CD8-positive, alpha-beta memory T cell (primary cell): ENCODE results near the gene KPTN. TPM values are rescaled to one million over a fixed set of nuclear protein-coding genes. Genes with fewer than 3 reads are reported as not detected.

Source experiments
- CTCF ChIA-PET: fragments of 350-600 bp; sonication (Branson Sonifier 250); formaldehyde crosslinking; loops from one replicate; lab custom pipeline; 2021; ENCODE audit warnings: antibody characterized with exemption; lab: Charles Lee
- POLR2A ChIA-PET: fragments of 350-600 bp; sonication (Branson Sonifier 250); formaldehyde crosslinking; loops from one replicate; lab custom pipeline; 2021; ENCODE audit warnings: antibody characterized with exemption; lab: Charles Lee
- DNase-seq, 5 donors: peaks; one replicate each; pipeline versions ENCODE4 v3.0.0 to v3.0.0-alpha.2; 2020 to 2022; ENCODE audit warnings: mixed read lengths in 1 of 5
- H3K27ac ChIP-seq: one replicate; pipeline ENCODE4 v1.7.0; 2013; ENCODE audit warnings: low read depth, mild to moderate bottlenecking, low read length, moderate library complexity
- H3K27me3 ChIP-seq: 2 replicates; pipeline ENCODE4 v1.7.0; 2013; ENCODE audit warnings: low read length, mild to moderate bottlenecking; ENCODE audit not compliant: insufficient read depth, poor library complexity, severe bottlenecking
- H3K36me3 ChIP-seq: 2 replicates; pipeline ENCODE4 v1.7.0; 2013; ENCODE audit warnings: mild to moderate bottlenecking, low read length, moderate library complexity; ENCODE audit not compliant: insufficient read depth
- H3K4me1 ChIP-seq: 2 replicates; pipeline ENCODE4 v1.7.0; 2013; ENCODE audit warnings: mild to moderate bottlenecking, low read length, moderate library complexity; ENCODE audit not compliant: insufficient read depth
- H3K4me3 ChIP-seq: 2 replicates; pipeline ENCODE4 v1.7.0; 2013; ENCODE audit warnings: mild to moderate bottlenecking, low read length
- H3K9me3 ChIP-seq: 2 replicates; pipeline ENCODE4 v1.7.0; 2013; ENCODE audit warnings: mild to moderate bottlenecking, low read length
- H3K27ac Mint-ChIP-seq, 8 donors: one replicate each; pipeline ENCODE4 v1.8.0; 2020 to 2021; ENCODE audit warnings: mixed read lengths in 8 of 8, mild to moderate bottlenecking in 6 of 8, inconsistent platforms in 3 of 8, moderate library complexity in 3 of 8
- H3K27me3 Mint-ChIP-seq, 2 donors: one replicate each; pipeline ENCODE4 v1.8.0; 2020 to 2021; ENCODE audit warnings: mixed read lengths in 2 of 2, mild to moderate bottlenecking in 1 of 2, moderate library complexity in 1 of 2
- H3K36me3 Mint-ChIP-seq, 3 donors: one replicate each; pipeline ENCODE4 v1.8.0; 2020 to 2021; ENCODE audit warnings: mixed read lengths in 3 of 3, inconsistent platforms in 1 of 3, mild to moderate bottlenecking in 1 of 3
- H3K4me1 Mint-ChIP-seq, 3 donors: one replicate each; pipeline ENCODE4 v1.8.0; 2020 to 2021; ENCODE audit warnings: mixed read lengths in 3 of 3, inconsistent platforms in 1 of 3, mild to moderate bottlenecking in 1 of 3
- H3K4me3 Mint-ChIP-seq, 7 donors: one replicate each; pipeline ENCODE4 v1.8.0; 2020 to 2021; ENCODE audit warnings: mixed read lengths in 7 of 7, mild to moderate bottlenecking in 6 of 7, moderate library complexity in 4 of 7, inconsistent platforms in 2 of 7
- H3K9me3 Mint-ChIP-seq, 5 donors: one replicate each; pipeline ENCODE4 v1.8.0; 2020 to 2022; ENCODE audit warnings: mixed read lengths in 5 of 5, mild to moderate bottlenecking in 3 of 5, moderate library complexity in 2 of 5, inconsistent platforms in 1 of 5
- polyA plus RNA-seq: library from polyadenylated mRNA; unstranded; fragments of 300-500 nt; fragmentation: Illumina TruSeq; gene quantifications from one replicate; pipeline ENCODE4 v1.2.3, GENCODE V29; 2021
- total RNA-seq, 2 experiments: library from RNA; stranded (reverse); gene quantifications; one replicate each; pipeline ENCODE4 v1.2.3, GENCODE V29; 2021

The KPTN gene
- total and polyA plus RNA-seq, 3 experiments from 2014 or later, result 5.9 to 12.4 (median 10.8) TPM

DNA sequence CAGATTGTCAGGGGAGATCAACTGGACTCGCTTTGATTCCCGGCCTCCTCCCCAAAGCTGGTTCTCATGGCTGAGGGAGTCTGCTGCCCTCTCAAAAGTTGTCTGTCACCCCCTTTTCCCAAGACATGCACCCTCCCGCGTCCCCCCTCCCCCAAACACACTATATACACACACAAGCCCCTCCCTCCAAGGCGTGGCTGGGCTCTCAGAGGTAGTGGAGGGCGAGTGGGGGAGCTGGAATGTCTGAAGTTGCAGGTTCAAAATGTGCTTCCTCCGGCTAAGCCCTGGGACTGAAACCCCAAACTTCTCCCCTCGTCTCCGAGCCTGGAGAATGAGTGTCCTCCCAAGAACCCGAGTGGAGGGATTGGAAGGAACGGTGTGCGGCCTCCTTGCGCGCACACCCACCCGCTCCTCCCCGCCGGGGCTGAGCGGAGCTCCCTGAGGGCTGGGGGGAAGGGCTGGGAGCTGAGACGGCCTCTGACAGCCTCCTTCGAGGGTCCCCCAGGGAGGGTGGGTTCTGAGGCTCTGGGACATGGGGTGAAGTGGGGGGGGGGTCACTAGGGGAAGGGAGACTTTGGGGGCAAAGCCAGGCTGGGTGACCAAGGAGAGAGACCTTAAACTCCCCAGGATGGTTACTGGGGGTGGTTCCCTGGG is 54.8 kb downstream of the KPTN start:
- DNase-seq, result no peak
- Mint-ChIP-seq H3K4me3 (peak overlapping the region in 4 of 7 donors; percentile 19 to 62 (median 50)), H3K36me3 (no peaks in the 10 kb centered on the region), H3K27me3 (peaks cover 44 to 57% of the 10 kb centered on the region in 2 donors), H3K27ac (no peak overlapping the region), H3K4me1 (peaks cover 5 to 12% (median 6%) of the 10 kb centered on the region in 3 donors), H3K9me3 (no peaks in the 10 kb centered on the region)
- POLR2A ChIA-PET, result interaction anchor here (0.6 kb wide), 1 partner anchor 86 kb away, joined by 5 read pairs; no protein-coding TSS in a partner anchor
- Histone ChIP-seq H3K36me3 (no peaks in the 10 kb centered on the region), H3K4me3 (no peak overlapping the region), H3K4me1 (peaks cover 31% of the 10 kb centered on the region), H3K27ac (no peak overlapping the region), H3K27me3 (peaks cover 33% of the 10 kb centered on the region), H3K9me3 (no peaks in the 10 kb centered on the region)
- CTCF ChIA-PET, result interaction anchor here (1.4 to 1.9 kb wide), 5 partner anchors 7 to 277 kb away, joined by 3 to 13 read pairs (median 3); no protein-coding TSS in a partner anchor

DNA sequence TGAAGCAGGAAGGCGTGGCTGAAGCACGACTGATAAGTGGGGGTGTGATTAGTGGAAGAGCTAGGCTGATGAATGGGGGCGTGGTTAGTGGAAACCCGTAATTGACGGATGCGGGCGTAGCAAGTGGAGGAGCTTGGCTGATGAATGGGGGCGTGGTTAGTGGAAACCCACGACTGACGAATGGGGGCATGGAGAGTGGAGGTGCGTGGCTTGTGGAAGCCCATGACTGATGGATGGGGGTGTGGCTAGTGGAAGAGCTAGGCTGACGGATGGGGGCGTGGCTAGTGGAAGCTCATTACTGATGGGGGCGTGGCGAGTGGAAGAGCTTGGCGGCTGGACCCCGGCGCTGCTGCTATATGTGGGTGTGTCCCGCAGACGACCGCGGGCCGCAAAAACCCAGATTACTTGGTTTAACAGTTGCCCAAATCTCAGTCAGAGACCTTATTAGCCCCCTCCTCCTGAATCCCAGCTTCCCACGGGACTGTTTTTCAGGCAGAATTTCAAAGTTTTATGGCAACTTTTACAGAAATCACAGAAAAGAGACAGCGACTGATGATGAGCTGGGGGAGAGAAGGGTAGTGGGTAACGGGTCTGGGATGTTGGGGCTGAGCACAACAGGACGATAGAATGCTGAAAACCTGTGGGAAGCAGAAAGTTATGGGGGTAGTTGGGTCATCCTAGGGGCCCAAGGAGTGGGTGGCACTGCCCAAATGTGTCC is 55.7 kb downstream of the KPTN start:
- peaks cover 31% of the 10 kb centered on the region for H3K4me1 ChIP-seq
- no peaks in the 10 kb centered on the region for H3K9me3 ChIP-seq
- H3K27ac ChIP-seq, result no peak overlapping the region
- peaks cover 41% of the 10 kb centered on the region for H3K27me3 ChIP-seq
- Mint-ChIP-seq H3K27me3 (peaks cover 43 to 58% of the 10 kb centered on the region in 2 donors), H3K4me3 (no peak overlapping the region), H3K4me1 (peaks cover 5 to 12% (median 6%) of the 10 kb centered on the region in 3 donors), H3K27ac (no peak overlapping the region), H3K9me3 (no peaks in the 10 kb centered on the region), H3K36me3 (no peaks in the 10 kb centered on the region)
- H3K4me3 ChIP-seq, result peak overlapping the region; percentile 44
- H3K36me3 ChIP-seq, result no peaks in the 10 kb centered on the region
- CTCF ChIA-PET, result interaction anchor here (1.0 to 1.9 kb wide), 11 partner anchors 8 to 282 kb away, joined by 3 to 13 read pairs (median 3); partner anchors contain the start of gene KPTN
- POLR2A ChIA-PET, result no interaction called here
- peak; percentile 74 to 84 (median 75) for DNase-seq

DNA sequence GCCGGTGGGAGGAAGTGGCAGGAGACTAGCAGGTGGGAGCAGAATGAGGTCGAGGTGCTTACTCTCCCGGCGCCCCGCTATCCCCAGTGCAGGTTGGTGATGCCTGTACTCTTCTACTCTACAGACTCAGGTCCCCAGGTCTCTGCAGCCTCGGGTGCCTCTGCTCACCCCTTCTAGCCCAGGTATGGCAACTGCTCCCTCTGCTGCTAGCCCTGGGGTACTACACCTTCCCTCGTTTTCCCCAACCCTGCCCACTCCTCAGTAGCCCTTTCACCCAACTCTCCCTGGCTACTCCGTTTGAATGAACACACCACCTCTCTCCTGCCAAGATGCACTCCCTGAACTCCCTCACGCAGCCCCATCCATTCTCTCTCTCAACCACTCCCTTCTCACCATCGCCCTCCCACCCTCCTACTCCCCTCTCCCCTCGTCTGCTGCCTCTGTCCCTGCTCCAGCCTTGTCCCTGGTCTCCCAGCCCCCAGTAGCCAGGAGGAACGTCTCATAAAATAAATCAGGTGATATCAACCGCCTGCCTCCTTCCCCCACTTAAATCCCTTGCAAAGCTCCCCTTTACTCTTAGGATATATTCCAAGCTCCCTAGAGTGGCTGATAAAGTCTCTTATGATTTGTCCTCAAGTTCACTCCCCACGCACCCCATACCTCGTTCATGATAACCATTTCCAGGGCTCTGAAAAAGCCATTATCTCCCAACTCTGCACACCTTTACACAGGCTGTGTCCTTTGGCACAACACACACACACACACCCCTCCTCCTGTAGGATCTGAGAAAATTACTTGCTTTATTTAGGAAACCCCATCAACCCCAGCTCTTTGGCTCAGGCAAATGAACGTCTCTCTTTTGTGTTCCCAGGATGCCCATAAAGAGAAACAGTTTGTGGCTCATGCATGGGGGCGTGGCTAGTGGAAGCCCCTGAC is 56.5 kb downstream of the KPTN start:
- Histone ChIP-seq H3K9me3 (no peaks in the 10 kb centered on the region), H3K27me3 (peaks cover 49% of the 10 kb centered on the region), H3K4me1 (peaks cover 36% of the 10 kb centered on the region), H3K4me3 (peak overlapping the region; percentile 44), H3K36me3 (no peaks in the 10 kb centered on the region), H3K27ac (no peak overlapping the region)
- H3K4me1 Mint-ChIP-seq, result peaks cover 6 to 16% (median 6%) of the 10 kb centered on the region in 3 donors
- ChIA-PET POLR2A (no interaction called here), CTCF (interaction anchor here (1.0 to 1.9 kb wide), 11 partner anchors 9 to 283 kb away, joined by 3 to 13 read pairs (median 3); partner anchors contain the start of gene KPTN)
- peak overlapping the region in 2 of 7 donors; percentile 49 to 54 for H3K4me3 Mint-ChIP-seq
- DNase-seq, result peak; percentile 56 to 75 (median 59)
- H3K36me3 Mint-ChIP-seq, result peaks cover 0 to 2% (median 0%) of the 10 kb centered on the region in 3 donors
- H3K27me3 Mint-ChIP-seq, result peaks cover 43 to 61% of the 10 kb centered on the region in 2 donors
- peak overlapping the region in 3 of 8 donors; percentile 30 to 43 (median 42) for H3K27ac Mint-ChIP-seq
- H3K9me3 Mint-ChIP-seq, result no peaks in the 10 kb centered on the region

Other genes starting within 250 kb of the KPTN start
- 10 to 100 TPM; 20.4 to 23.1 TPM for gene CCDC9, start 227.7 kb downstream of the KPTN start, total RNA-seq
- gene CCDC9, start 227.7 kb downstream of the KPTN start, polyA plus RNA-seq, result 9.4 TPM
- gene INAFM1, start 209.3 kb downstream of the KPTN start, total RNA-seq, result 1 to 10 TPM; 7.3 to 9.3 TPM
- 2.3 TPM for gene INAFM1, start 209.3 kb downstream of the KPTN start, polyA plus RNA-seq
- gene C5AR1, start 174.4 kb downstream of the KPTN start, total RNA-seq, result 1 to 10 TPM; 1.3 to 1.8 TPM
- gene C5AR1, start 174.4 kb downstream of the KPTN start, polyA plus RNA-seq, result not detected
- under 1 TPM; 0.07 to 0.22 TPM for gene C5AR2, start 152.0 kb downstream of the KPTN start, total RNA-seq
- gene C5AR2, start 152.0 kb downstream of the KPTN start, polyA plus RNA-seq, result 0.06 TPM
- gene DHX34, start 134.9 kb downstream of the KPTN start, total RNA-seq, result 10 to 100 TPM; 23.2 to 24.5 TPM
- gene DHX34, start 134.9 kb downstream of the KPTN start, polyA plus RNA-seq, result 7.7 TPM
- gene MEIS3, start 64.7 kb downstream of the KPTN start, total RNA-seq, result not detected
- gene MEIS3, start 64.7 kb downstream of the KPTN start, polyA plus RNA-seq, result not detected
- gene SLC8A2, start 12.3 kb downstream of the KPTN start, total RNA-seq, result not detected
- gene SLC8A2, start 12.3 kb downstream of the KPTN start, polyA plus RNA-seq, result not detected
- gene NAPA, start 30.8 kb upstream of the KPTN start, total RNA-seq, result 10 to 100 TPM; 77.6 to 78.0 TPM
- gene NAPA, start 30.8 kb upstream of the KPTN start, polyA plus RNA-seq, result 122 TPM
- under 1 TPM; 0.13 to 0.44 TPM for gene ZNF541, start 88.9 kb upstream of the KPTN start, total RNA-seq
- gene ZNF541, start 88.9 kb upstream of the KPTN start, polyA plus RNA-seq, result 0.18 TPM
- gene BICRA, start 124.9 kb upstream of the KPTN start, total RNA-seq, result 10 to 100 TPM; 11.5 to 13.9 TPM
- gene BICRA, start 124.9 kb upstream of the KPTN start, polyA plus RNA-seq, result 1.6 TPM
- under 1 TPM in 1 of 2 experiments, not detected in 1; 0.07 TPM for gene EHD2, start 229.2 kb upstream of the KPTN start, total RNA-seq
- not detected for gene EHD2, start 229.2 kb upstream of the KPTN start, polyA plus RNA-seq